HepG2 (cell line): ENCODE results near the gene TCEA3. TPM values are rescaled to one million over a fixed set of nuclear protein-coding genes. Genes with fewer than 3 reads are reported as not detected.

Experiments
- AKAP8 ChIP-seq: sonication (generic); formaldehyde crosslinking; IDR thresholded peaks from 2 replicates; pipeline ENCODE4 v1.5.1; 2020; ENCODE audit warnings: mild to moderate bottlenecking, missing genetic modification reagents
- DNMT3B ChIP-seq: conservative IDR thresholded peaks from 2 replicates; pipeline ENCODE4 v1.6.1; 2016; ENCODE audit warnings: missing biosample characterization, control low read depth
- HNRNPLL ChIP-seq: fragments of 200-400 bp; formaldehyde crosslinking; IDR thresholded peaks from 2 replicates; pipeline ENCODE4 v1.6.1; 2017; ENCODE audit warnings: mild to moderate bottlenecking, low read depth, low read length; ENCODE audit not compliant: poor library complexity, severe bottlenecking
- HOMEZ ChIP-seq: IDR thresholded peaks from 2 replicates; pipeline ENCODE4 v1.6.1; 2016; ENCODE audit warnings: low read depth
- KDM2A ChIP-seq: sonication (generic); formaldehyde crosslinking; IDR thresholded peaks from 2 replicates; pipeline ENCODE4 v1.4.0; 2020; ENCODE audit warnings: low read depth, missing genetic modification reagents, borderline replicate concordance
- MED1 ChIP-seq: sonication (generic); formaldehyde crosslinking; IDR thresholded peaks from 2 replicates; pipeline ENCODE4 v1.4.0; 2020; ENCODE audit warnings: missing genetic modification reagents
- PAF1 ChIP-seq: IDR thresholded peaks from 2 replicates; pipeline ENCODE4 v1.6.1; 2016; ENCODE audit warnings: missing genetic modification reagents, missing compliant biosample characterization
- RBM39 ChIP-seq: fragments of 200-400 bp; formaldehyde crosslinking; IDR thresholded peaks from one replicate; pipeline ENCODE4 v1.6.1; 2018; ENCODE audit warnings: antibody characterized with exemption, mild to moderate bottlenecking, low read depth, low read length; ENCODE audit not compliant: poor library complexity, severe bottlenecking
- SAFB2 ChIP-seq: sonication (generic); formaldehyde crosslinking; IDR thresholded peaks from 2 replicates; pipeline ENCODE4 v1.5.1; 2020; ENCODE audit warnings: missing genetic modification reagents, low read depth, mild to moderate bottlenecking, borderline replicate concordance
- SMARCC2 ChIP-seq: fragments of 450-650 bp; IDR thresholded peaks from 2 replicates; pipeline ENCODE4 v1.6.1; 2017; ENCODE audit warnings: antibody characterized with exemption, mild to moderate bottlenecking
- ZBTB40 ChIP-seq, 2 experiments: fragments of 450-650 bp in 1 of 2; sonication (generic) in 1 of 2; formaldehyde crosslinking in 1 of 2; IDR thresholded peaks; 2 replicates each; pipeline versions ENCODE4 v1.6.1 to v1.8.0; 2016 to 2022; ENCODE audit warnings: antibody characterized with exemption in 1 of 2, mild to moderate bottlenecking in 1 of 2, missing genetic modification reagents in 1 of 2
- polyA plus RNA-seq, 8 experiments: library from polyadenylated mRNA; depleted of rRNA in 3 of 8; stranded (reverse) in 7 of 8; unstranded in 1 of 8; fragments of >200 nt; fragmentation: Illumina TruSeq in 4 of 8; extraction: Trizol in 4 of 8; gene quantifications; 2 replicates each; pipeline versions ENCODE4 v1.2.1 to v1.2.3, GENCODE V29; 2011 to 2016; ENCODE audit warnings: low read depth in 4 of 8, missing spikeins in 1 of 8, mixed read lengths in 1 of 8; ENCODE audit not compliant: insufficient read depth in 1 of 8
- total RNA-seq, 5 experiments: library from RNA; depleted of rRNA; stranded (reverse); fragments of >200 nt; fragmentation: Illumina TruSeq; extraction: Trizol; gene quantifications; 2 replicates each; pipeline ENCODE4 v1.2.3, GENCODE V29; 2016; ENCODE audit warnings: low read depth in 1 of 5
- TF ChIP-seq, protein P1 (sequence below): sonication (generic); formaldehyde crosslinking; IDR thresholded peaks from 2 replicates; pipeline ENCODE4 v1.8.1; 2022; ENCODE audit warnings: mild to moderate bottlenecking, missing genetic modification reagents
- TF ChIP-seq, protein P2 (sequence below): sonication (generic); formaldehyde crosslinking; conservative IDR thresholded peaks from 2 replicates; pipeline ENCODE4 v1.4.0; 2020; ENCODE audit warnings: missing genetic modification reagents
- TF ChIP-seq, protein P3 (sequence below): sonication (generic); formaldehyde crosslinking; IDR thresholded peaks from 2 replicates; pipeline ENCODE4 v1.5.0; 2020; ENCODE audit warnings: missing genetic modification reagents, mild to moderate bottlenecking, borderline replicate concordance

Gene TCEA3
- total and polyA plus RNA-seq, 2 of the 13 experiments (the other 11 are each of a cell fraction or from before 2014, with no cell fraction given): 55.5 to 84.6 TPM

- TF ChIP-seq, protein P1, sequence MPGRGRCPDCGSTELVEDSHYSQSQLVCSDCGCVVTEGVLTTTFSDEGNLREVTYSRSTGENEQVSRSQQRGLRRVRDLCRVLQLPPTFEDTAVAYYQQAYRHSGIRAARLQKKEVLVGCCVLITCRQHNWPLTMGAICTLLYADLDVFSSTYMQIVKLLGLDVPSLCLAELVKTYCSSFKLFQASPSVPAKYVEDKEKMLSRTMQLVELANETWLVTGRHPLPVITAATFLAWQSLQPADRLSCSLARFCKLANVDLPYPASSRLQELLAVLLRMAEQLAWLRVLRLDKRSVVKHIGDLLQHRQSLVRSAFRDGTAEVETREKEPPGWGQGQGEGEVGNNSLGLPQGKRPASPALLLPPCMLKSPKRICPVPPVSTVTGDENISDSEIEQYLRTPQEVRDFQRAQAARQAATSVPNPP (CRISPR knock-in tag): no peak
- TF ChIP-seq, protein P2, sequence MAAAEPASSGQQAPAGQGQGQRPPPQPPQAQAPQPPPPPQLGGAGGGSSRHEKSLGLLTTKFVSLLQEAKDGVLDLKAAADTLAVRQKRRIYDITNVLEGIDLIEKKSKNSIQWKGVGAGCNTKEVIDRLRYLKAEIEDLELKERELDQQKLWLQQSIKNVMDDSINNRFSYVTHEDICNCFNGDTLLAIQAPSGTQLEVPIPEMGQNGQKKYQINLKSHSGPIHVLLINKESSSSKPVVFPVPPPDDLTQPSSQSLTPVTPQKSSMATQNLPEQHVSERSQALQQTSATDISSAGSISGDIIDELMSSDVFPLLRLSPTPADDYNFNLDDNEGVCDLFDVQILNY: no peak
- TF ChIP-seq MED1 (CRISPR knock-in tag) (no peak), AKAP8 (CRISPR knock-in tag) (no peak), HNRNPLL (no peak), KDM2A (CRISPR knock-in tag) (no peak), DNMT3B (CRISPR knock-in tag) (no peak), HOMEZ (no peak), RBM39 (no peak), ZBTB40 (IDR thresholded peaks at IDR 0.05) (no peak), ZBTB40 (CRISPR knock-in tag; IDR thresholded peaks at IDR 0.05) (no peak), PAF1 (no peak), SAFB2 (CRISPR knock-in tag) (no peak), SMARCC2 (no peak)
- TF ChIP-seq, protein P3, sequence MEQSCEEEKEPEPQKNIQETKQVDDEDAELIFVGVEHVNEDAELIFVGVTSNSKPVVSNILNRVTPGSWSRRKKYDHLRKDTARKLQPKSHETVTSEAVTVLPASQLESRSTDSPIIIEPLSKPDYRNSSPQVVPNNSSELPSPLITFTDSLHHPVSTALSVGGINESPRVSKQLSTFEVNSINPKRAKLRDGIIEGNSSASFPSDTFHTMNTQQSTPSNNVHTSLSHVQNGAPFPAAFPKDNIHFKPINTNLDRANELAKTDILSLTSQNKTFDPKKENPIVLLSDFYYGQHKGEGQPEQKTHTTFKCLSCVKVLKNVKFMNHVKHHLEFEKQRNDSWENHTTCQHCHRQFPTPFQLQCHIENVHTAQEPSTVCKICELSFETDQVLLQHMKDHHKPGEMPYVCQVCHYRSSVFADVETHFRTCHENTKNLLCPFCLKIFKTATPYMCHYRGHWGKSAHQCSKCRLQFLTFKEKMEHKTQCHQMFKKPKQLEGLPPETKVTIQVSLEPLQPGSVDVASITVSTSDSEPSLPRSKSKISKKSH (CRISPR knock-in tag): no peak
Measured at GRCh38 chr1:23472351-23473036, 47.9 kb upstream of the TCEA3 start (continued).
